Endothelial cell of umbilical vein (primary cell): ENCODE measurements around the gene ASCL5. TPM values are rescaled to one million over a fixed set of nuclear protein-coding genes. Genes with fewer than 3 reads are reported as not detected.

Experiments used
- BruUV-seq: library from RNA; stranded (reverse); fragments of 400-500 nt; replicated peaks from 2 replicates; lab custom pipeline; 2021; lab: Mats Ljungman, UMichigan
- CTCF ChIA-PET: fragments of 300-600, 350-600 bp; sonication (Branson Sonifier 250); formaldehyde crosslinking; loops from one replicate; lab custom pipeline; 2021; ENCODE audit warnings: antibody characterized with exemption, inconsistent platforms; lab: Charles Lee
- POLR2A ChIA-PET: fragments of 300-600, 350-600 bp; sonication (Branson Sonifier 250); formaldehyde crosslinking; loops from one replicate; lab custom pipeline; 2021; ENCODE audit warnings: antibody characterized with exemption, inconsistent platforms; lab: Charles Lee
- DNase-seq: peaks from one replicate; pipeline ENCODE4 v3.0.0-alpha.2; 2011; ENCODE audit warnings: low read depth, low spot score
- FAIRE-seq: peaks from 2 replicates; lab custom pipeline; 2011; peaks lifted over from hg19 to GRCh38; lab: Jason Lieb, UNC
- H2AFZ ChIP-seq: 2 replicates; pipeline ENCODE4 v1.6.0; 2012; ENCODE audit warnings: low read depth, low read length, control low read depth, inconsistent platforms
- H3K27ac ChIP-seq: 2 replicates; pipeline ENCODE4 v1.5.1; 2011; ENCODE audit warnings: low read depth, mild to moderate bottlenecking, control low read depth, low read length, moderate library complexity; ENCODE audit not compliant: insufficient read depth
- H3K27me3 ChIP-seq, 2 experiments: 2 replicates each; pipeline versions ENCODE4 v1.6.0 to v1.6.1; 2011; ENCODE audit warnings: low read length in 2 of 2, mixed read lengths in 1 of 2; ENCODE audit not compliant: control insufficient read depth in 2 of 2, insufficient read depth in 2 of 2
- H3K36me3 ChIP-seq, 2 experiments: 2 replicates in 1 of 2; 3 replicates in 1 of 2; pipeline ENCODE4 v1.5.1; 2011; ENCODE audit warnings: low read length in 2 of 2, mild to moderate bottlenecking in 1 of 2, moderate library complexity in 1 of 2; ENCODE audit not compliant: control insufficient read depth in 2 of 2, insufficient read depth in 2 of 2; ENCODE audit errors: extremely low read depth in 1 of 2
- H3K4me1 ChIP-seq: 3 replicates; pipeline ENCODE4 v1.5.1; 2011; ENCODE audit warnings: mild to moderate bottlenecking, low read length; ENCODE audit not compliant: control insufficient read depth, insufficient read depth; ENCODE audit errors: extremely low read depth
- H3K4me2 ChIP-seq: 2 replicates; pipeline ENCODE4 v1.6.1; 2011; ENCODE audit warnings: low read length, control low read depth, mixed read lengths; ENCODE audit not compliant: insufficient read depth
- H3K4me3 ChIP-seq, 3 experiments: fragments of 200-600 bp in 1 of 3; sonication (generic), shearing (Covaris generic) in 1 of 3; replicated peaks in 1 of 3; 2 replicates each; pipeline ENCODE4 v1.5.1; 2011 to 2016; ENCODE audit warnings: control low read depth in 3 of 3, low read length in 3 of 3, mild to moderate bottlenecking in 2 of 3, inconsistent platforms in 1 of 3, low read depth in 1 of 3, moderate library complexity in 1 of 3; ENCODE audit not compliant: insufficient read depth in 1 of 3
- H3K79me2 ChIP-seq: 2 replicates; pipeline ENCODE4 v1.6.0; 2012; ENCODE audit warnings: low read length, inconsistent platforms; ENCODE audit not compliant: control insufficient read depth, insufficient read depth
- H3K9ac ChIP-seq: replicated peaks from 2 replicates; pipeline ENCODE3; 2011; ENCODE audit warnings: low read length, control low read depth; ENCODE audit not compliant: insufficient read depth; ENCODE audit errors: extremely low read depth
- H3K9me1 ChIP-seq: replicated peaks from 3 replicates; pipeline ENCODE4 v1.6.0; 2011; ENCODE audit warnings: mild to moderate bottlenecking, low read length; ENCODE audit not compliant: control insufficient read depth, insufficient read depth; ENCODE audit errors: extremely low read depth
- H3K9me3 ChIP-seq: replicated peaks from 2 replicates; pipeline ENCODE4 v1.5.1; 2012; ENCODE audit warnings: low read length, inconsistent platforms; ENCODE audit not compliant: control insufficient read depth, insufficient read depth
- H4K20me1 ChIP-seq: replicated peaks from 2 replicates; pipeline ENCODE3; 2011; ENCODE audit warnings: mild to moderate bottlenecking, low read length; ENCODE audit not compliant: control insufficient read depth, insufficient read depth; ENCODE audit errors: extremely low read depth
- EZH2 ChIP-seq: IDR thresholded peaks from 2 replicates; pipeline ENCODE4 v1.6.1; 2012; ENCODE audit warnings: borderline replicate concordance, low read depth, mild to moderate bottlenecking, moderate library complexity, low read length, inconsistent platforms; ENCODE audit not compliant: severe bottlenecking
- FOS ChIP-seq: IDR thresholded peaks from 2 replicates; pipeline ENCODE4 v1.6.1; 2011; ENCODE audit warnings: mild to moderate bottlenecking, low read length, moderate library complexity, borderline replicate concordance; ENCODE audit not compliant: insufficient read depth
- GATA2 ChIP-seq: IDR thresholded peaks from 2 replicates; pipeline ENCODE4 v1.7.0; 2011; ENCODE audit warnings: low read depth, mild to moderate bottlenecking, moderate library complexity, mixed read lengths, low read length; ENCODE audit not compliant: insufficient read length, insufficient read depth
- JUN ChIP-seq: IDR thresholded peaks from 2 replicates; pipeline ENCODE4 v1.6.1; 2011; ENCODE audit warnings: borderline replicate concordance, low read depth; ENCODE audit not compliant: insufficient read length, insufficient read depth
- MAX ChIP-seq: IDR thresholded peaks from 2 replicates; pipeline ENCODE4 v1.6.1; 2011; ENCODE audit not compliant: insufficient read depth, insufficient read length
- MYC ChIP-seq: IDR thresholded peaks from one replicate; pipeline ENCODE4 v1.6.1; 2011; ENCODE audit warnings: mild to moderate bottlenecking, low read depth, low read length
- POLR2A ChIP-seq: IDR thresholded peaks from 2 replicates; pipeline ENCODE4 v1.6.1; 2012; ENCODE audit warnings: low read depth, mild to moderate bottlenecking, control low read depth, low read length
- POLR2AphosphoS5 ChIP-seq: IDR thresholded peaks from 2 replicates; pipeline ENCODE4 v1.6.1; 2012; ENCODE audit warnings: low read depth, mild to moderate bottlenecking, control low read depth, low read length, moderate library complexity; ENCODE audit not compliant: insufficient read depth
- dilution Hi-C: fragments of 300-500 bp; cut with MboI; formaldehyde crosslinking; loops from one replicate; pipeline ENCODE4 v1.15.0; 2019; ENCODE audit warnings: low sequenced_read_pairs; ENCODE audit not compliant: extremely low pct_ligation_motif_present
- intact Hi-C: fragments of 100-400 bp; cut with micrococcal nuclease; formaldehyde crosslinking; loops from one replicate; pipeline ENCODE4 v1.10.0; 2022
- polyA plus RNA-seq, 4 experiments: library from polyadenylated mRNA; depleted of rRNA in 3 of 4; stranded (reverse) in 3 of 4; unstranded in 1 of 4; fragments of >200 nt; gene quantifications; 2 replicates each; pipeline versions ENCODE4 v1.2.1 to v1.2.3, GENCODE V29; 2011 to 2012; ENCODE audit warnings: missing spikeins in 1 of 4
- total RNA-seq: library from RNA; stranded (reverse); gene quantifications from 2 replicates; pipeline ENCODE4 v1.2.3, GENCODE V29; 2021
- TF ChIP-seq, protein P1 (sequence below), 2 donors: IDR thresholded peaks; 1 replicate in 1 of 2; 2 replicates in 1 of 2; pipeline ENCODE4 v1.5.1; 2011; ENCODE audit warnings: low read length in 2 of 2, mild to moderate bottlenecking in 2 of 2, moderate library complexity in 2 of 2, control low read depth in 1 of 2, inconsistent platforms in 1 of 2, low read depth in 1 of 2; ENCODE audit not compliant: insufficient read depth in 1 of 2; ENCODE audit errors: extremely low read depth in 1 of 2

ASCL5 gene
- total and polyA plus RNA-seq, 2 donors (not counting 3 experiments of a cell fraction or from before 2014, with no cell fraction given) = not detected

DNA sequence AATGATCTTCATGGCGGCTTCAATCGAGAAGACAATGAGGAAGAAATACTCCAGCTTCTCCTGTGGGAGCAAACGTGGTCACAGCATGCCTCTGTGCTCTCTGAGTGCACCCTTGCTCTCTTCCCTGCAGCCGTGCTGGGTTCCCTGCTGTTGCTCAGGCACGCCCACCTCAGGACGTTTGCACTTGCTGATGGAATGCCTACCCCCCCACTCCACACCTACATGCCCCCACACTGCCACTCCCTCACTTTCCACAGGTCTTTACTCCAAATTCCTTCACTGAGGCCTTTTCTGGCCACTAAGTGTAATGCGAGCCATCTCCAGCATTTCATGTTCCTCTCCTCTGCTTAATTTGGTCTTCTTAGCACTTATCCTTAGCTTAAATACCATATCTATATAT is 33.0 kb downstream of the ASCL5 start:
- no peak overlapping the region for H3K9ac ChIP-seq
- H3K4me2 ChIP-seq = no peak overlapping the region
- H3K9me3 ChIP-seq = no peaks in the 10 kb centered on the region
- no peaks in the 10 kb centered on the region for H3K9me1 ChIP-seq
- no peaks in the 10 kb centered on the region for H3K36me3 ChIP-seq
- no peaks in the 10 kb centered on the region for H4K20me1 ChIP-seq
- intact Hi-C loops = no loop called here
- FAIRE-seq (no peak), DNase-seq (no peak)
- no peaks in the 10 kb centered on the region for H3K4me1 ChIP-seq
- no peak overlapping the region for H3K27ac ChIP-seq
- H2AFZ ChIP-seq = no peak overlapping the region
- H3K27me3 ChIP-seq = peaks cover 4 to 12% of the 10 kb centered on the region in 2 experiments
- TF ChIP-seq POLR2AphosphoS5 = no peak
- TF ChIP-seq GATA2 = no peak
- no peak for TF ChIP-seq MAX
- TF ChIP-seq POLR2A = no peak
- TF ChIP-seq MYC = no peak
- no peak for TF ChIP-seq EZH2
- TF ChIP-seq FOS = no peak
- no peak for TF ChIP-seq JUN
- TF ChIP-seq, protein P1, sequence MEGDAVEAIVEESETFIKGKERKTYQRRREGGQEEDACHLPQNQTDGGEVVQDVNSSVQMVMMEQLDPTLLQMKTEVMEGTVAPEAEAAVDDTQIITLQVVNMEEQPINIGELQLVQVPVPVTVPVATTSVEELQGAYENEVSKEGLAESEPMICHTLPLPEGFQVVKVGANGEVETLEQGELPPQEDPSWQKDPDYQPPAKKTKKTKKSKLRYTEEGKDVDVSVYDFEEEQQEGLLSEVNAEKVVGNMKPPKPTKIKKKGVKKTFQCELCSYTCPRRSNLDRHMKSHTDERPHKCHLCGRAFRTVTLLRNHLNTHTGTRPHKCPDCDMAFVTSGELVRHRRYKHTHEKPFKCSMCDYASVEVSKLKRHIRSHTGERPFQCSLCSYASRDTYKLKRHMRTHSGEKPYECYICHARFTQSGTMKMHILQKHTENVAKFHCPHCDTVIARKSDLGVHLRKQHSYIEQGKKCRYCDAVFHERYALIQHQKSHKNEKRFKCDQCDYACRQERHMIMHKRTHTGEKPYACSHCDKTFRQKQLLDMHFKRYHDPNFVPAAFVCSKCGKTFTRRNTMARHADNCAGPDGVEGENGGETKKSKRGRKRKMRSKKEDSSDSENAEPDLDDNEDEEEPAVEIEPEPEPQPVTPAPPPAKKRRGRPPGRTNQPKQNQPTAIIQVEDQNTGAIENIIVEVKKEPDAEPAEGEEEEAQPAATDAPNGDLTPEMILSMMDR (IDR thresholded peaks at IDR 0.05; ENCODE audit: extremely low read depth in 1 of 2, insufficient read depth in 1 of 2, low read depth in 1 of 2, low read length in 2 of 2) = no peak
- dilution Hi-C loops = no loop called here
- no peak overlapping the region for H3K4me3 ChIP-seq
- H3K79me2 ChIP-seq = no peaks in the 10 kb centered on the region
- no TSS peak for BruUV-seq
- ChIA-PET POLR2A (no interaction called here), CTCF (no interaction called here)
